ENCODE measurements around the gene ZNF10.

ZNF10 gene

GRCh38 chr12:133130038-133130807 lies at the start of gene ZNF10, which contains the start of gene ZNF891:
Gene ZNF10 (plus strand): TSS chr12:133130627. CDS start chr12:133144493, 13,866 bp downstream.
Gene ZNF891 (minus strand): TSS chr12:133130274. CDS start chr12:133121918, 8,356 bp downstream.
- DNase-seq: peak; percentile 95

- DNase-seq: peak; percentile 12
Measured at GRCh38 chr12:133081159-133081780, 49.2 kb upstream of the ZNF10 start.

GRCh38 chr12:133083345-133083744 lies 47.1 kb upstream of the ZNF10 start:
- DNase-seq: no peak

- DNase-seq: peak; percentile 1
Measured at GRCh38 chr12:133105620-133106019, 24.8 kb upstream of the ZNF10 start.

- DNase-seq: peak; percentile 1
Measured at GRCh38 chr12:133106253-133106652, 24.2 kb upstream of the ZNF10 start.

GRCh38 chr12:133107121-133107520 lies 23.3 kb upstream of the ZNF10 start:
- no peak for DNase-seq

GRCh38 chr12:133108150-133108549 lies 22.3 kb upstream of the ZNF10 start:
- no peak for DNase-seq

GRCh38 chr12:133120385-133121191 lies 9.8 kb upstream of the ZNF10 start:
- peak; percentile 0 for DNase-seq

- no peak for DNase-seq
Measured at GRCh38 chr12:133124674-133125073, 5.8 kb upstream of the ZNF10 start.

- no peak for DNase-seq
Measured at GRCh38 chr12:133129368-133130037, 924 bp upstream of the ZNF10 start.

GRCh38 chr12:133130808-133131128 lies 341 bp downstream of the ZNF10 start:
- no peak for DNase-seq

GRCh38 chr12:133135747-133136146 lies 5.3 kb downstream of the ZNF10 start:
- DNase-seq: no peak

- no peak for DNase-seq
Measured at GRCh38 chr12:133145981-133146380, 15.6 kb downstream of the ZNF10 start.

- no peak for DNase-seq
Measured at GRCh38 chr12:133156125-133156690, 25.8 kb downstream of the ZNF10 start.

- peak; percentile 1 for DNase-seq
Measured at GRCh38 chr12:133165776-133166175, 35.3 kb downstream of the ZNF10 start.

- DNase-seq: no peak
Measured at GRCh38 chr12:133172491-133172890, 42.1 kb downstream of the ZNF10 start.

GRCh38 chr12:133174901-133175300 lies 44.5 kb downstream of the ZNF10 start:
- no peak for DNase-seq

- DNase-seq: no peak
Measured at GRCh38 chr12:133180669-133181068, 50.2 kb downstream of the ZNF10 start.

- peak; percentile 89 for DNase-seq
Measured at GRCh38 chr12:133181238-133181959, 51.0 kb downstream of the ZNF10 start, which contains the start of gene ZNF268. Gene ZNF268 (plus strand): TSS chr12:133181495. CDS start chr12:133181998, 503 bp downstream.

- DNase-seq: no peak
Measured at GRCh38 chr12:133190176-133190575, 59.7 kb downstream of the ZNF10 start.

- DNase-seq: no peak
Measured at GRCh38 chr12:133192847-133193246, 62.4 kb downstream of the ZNF10 start.

GRCh38 chr12:133201888-133202287 lies 71.5 kb downstream of the ZNF10 start:
- DNase-seq: no peak

Measured in EL (cell line).